ENCODE results near the gene MRPS2. TPM values are rescaled to one million over a fixed set of nuclear protein-coding genes. Genes with fewer than 3 reads are reported as not detected.
"Not testable (repeated sequence)": the region's sequence is repeated elsewhere in the genome, so short reads cannot be mapped to it uniquely, and the experiment has no call there.

Gene MRPS2
- total and polyA plus RNA-seq, 4 donors = 10.9 to 71.8 (median 31.5) TPM

- no peak for DNase-seq (ENCODE audit: low spot score)
- Histone ChIP-seq H3K4me1 (ENCODE audit: control insufficient read depth in 4 of 4, insufficient read depth in 4 of 4, low read length in 3 of 4) (no peaks in the 10 kb centered on the region), H3K9ac (ENCODE audit: low read depth in 1 of 2, low read length in 2 of 2) (no peak overlapping the region), H3K9me3 (ENCODE audit: control insufficient read depth in 4 of 4, low read length in 3 of 4) (no peaks in the 10 kb centered on the region), H3K27ac (ENCODE audit: low read depth in 1 of 2, low read length in 2 of 2) (no peak overlapping the region), H3K4me3 (ENCODE audit: low read depth in 1 of 3, low read length in 3 of 3) (no peak overlapping the region), H3K27me3 (ENCODE audit: control insufficient read depth in 4 of 4, insufficient read depth in 4 of 4, low read length in 3 of 4) (no peaks in the 10 kb centered on the region), H3K36me3 (ENCODE audit: control insufficient read depth in 4 of 4, insufficient read depth in 3 of 4, low read depth in 1 of 4, low read length in 3 of 4) (no peaks in the 10 kb centered on the region)
- TF ChIP-seq, protein P1, sequence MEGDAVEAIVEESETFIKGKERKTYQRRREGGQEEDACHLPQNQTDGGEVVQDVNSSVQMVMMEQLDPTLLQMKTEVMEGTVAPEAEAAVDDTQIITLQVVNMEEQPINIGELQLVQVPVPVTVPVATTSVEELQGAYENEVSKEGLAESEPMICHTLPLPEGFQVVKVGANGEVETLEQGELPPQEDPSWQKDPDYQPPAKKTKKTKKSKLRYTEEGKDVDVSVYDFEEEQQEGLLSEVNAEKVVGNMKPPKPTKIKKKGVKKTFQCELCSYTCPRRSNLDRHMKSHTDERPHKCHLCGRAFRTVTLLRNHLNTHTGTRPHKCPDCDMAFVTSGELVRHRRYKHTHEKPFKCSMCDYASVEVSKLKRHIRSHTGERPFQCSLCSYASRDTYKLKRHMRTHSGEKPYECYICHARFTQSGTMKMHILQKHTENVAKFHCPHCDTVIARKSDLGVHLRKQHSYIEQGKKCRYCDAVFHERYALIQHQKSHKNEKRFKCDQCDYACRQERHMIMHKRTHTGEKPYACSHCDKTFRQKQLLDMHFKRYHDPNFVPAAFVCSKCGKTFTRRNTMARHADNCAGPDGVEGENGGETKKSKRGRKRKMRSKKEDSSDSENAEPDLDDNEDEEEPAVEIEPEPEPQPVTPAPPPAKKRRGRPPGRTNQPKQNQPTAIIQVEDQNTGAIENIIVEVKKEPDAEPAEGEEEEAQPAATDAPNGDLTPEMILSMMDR (IDR thresholded peaks at IDR 0.05; ENCODE audit: low read depth, low read length, missing input control) = no peak
- TF ChIP-seq, protein P2, sequence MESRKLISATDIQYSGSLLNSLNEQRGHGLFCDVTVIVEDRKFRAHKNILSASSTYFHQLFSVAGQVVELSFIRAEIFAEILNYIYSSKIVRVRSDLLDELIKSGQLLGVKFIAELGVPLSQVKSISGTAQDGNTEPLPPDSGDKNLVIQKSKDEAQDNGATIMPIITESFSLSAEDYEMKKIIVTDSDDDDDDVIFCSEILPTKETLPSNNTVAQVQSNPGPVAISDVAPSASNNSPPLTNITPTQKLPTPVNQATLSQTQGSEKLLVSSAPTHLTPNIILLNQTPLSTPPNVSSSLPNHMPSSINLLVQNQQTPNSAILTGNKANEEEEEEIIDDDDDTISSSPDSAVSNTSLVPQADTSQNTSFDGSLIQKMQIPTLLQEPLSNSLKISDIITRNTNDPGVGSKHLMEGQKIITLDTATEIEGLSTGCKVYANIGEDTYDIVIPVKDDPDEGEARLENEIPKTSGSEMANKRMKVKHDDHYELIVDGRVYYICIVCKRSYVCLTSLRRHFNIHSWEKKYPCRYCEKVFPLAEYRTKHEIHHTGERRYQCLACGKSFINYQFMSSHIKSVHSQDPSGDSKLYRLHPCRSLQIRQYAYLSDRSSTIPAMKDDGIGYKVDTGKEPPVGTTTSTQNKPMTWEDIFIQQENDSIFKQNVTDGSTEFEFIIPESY (IDR thresholded peaks at IDR 0.05) = no peak
- TF ChIP-seq ATF3 (IDR thresholded peaks at IDR 0.05) = no peak
- TF ChIP-seq HNF4A (conservative IDR thresholded peaks at IDR 0.05) = no peak
- WGBS = 77% methylated on average over 28 of the region's 28 CpGs
These were observed 47.6 kb downstream of the MRPS2 start for GRCh38 chr9:135547756-135548736.

DNA sequence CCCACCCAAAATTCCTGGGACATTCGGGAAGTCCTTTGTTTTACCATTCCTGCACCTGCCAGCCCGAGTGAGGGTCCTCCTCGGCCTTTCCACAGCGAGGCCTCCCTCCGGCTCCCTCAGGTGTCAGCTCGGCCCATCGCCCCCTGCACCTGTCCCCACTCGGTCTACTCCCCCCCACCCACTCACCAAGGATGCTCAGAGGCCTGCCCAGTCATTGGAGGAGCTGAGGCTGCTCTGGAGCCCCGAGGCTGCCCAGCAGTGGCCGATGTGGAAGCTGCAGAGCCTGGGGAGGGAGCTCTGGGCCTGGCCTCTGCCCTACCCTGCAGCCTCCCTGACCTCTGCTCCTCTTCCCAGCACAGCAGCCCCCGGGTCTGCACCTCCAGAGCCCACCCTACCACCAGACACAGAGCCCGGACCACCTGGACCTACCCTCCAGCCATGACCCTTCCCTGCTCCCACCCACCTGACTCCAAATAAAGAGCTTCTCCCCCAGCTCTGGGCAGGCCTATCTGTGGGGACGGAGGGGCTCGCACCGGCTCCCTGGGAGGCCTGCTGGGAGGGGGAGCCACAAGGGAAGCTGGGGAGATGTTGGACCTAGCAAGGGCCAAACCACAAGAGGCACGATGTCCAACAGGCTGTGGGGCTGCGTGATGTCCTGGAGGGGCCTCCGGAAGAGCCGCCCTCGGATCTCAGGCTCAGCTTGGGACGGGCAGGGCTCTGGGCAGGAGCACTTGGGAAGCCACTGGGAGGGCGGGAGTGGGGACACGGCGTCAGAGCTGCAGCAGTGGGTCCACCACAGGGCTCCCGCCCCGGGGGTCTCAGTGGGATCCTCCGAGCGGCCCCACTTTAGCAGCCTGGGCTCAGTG is 49.2 kb downstream of the MRPS2 start:
- H3K27ac ChIP-seq (ENCODE audit: low read depth in 1 of 2, low read length in 2 of 2); DNase-seq (ENCODE audit: low spot score); H3K4me3 ChIP-seq (ENCODE audit: low read depth in 1 of 3, low read length in 3 of 3); H3K9ac ChIP-seq (ENCODE audit: low read depth in 1 of 2, low read length in 2 of 2); H3K4me1 ChIP-seq (ENCODE audit: control insufficient read depth in 4 of 4, insufficient read depth in 4 of 4, low read length in 3 of 4); H3K27me3 ChIP-seq (ENCODE audit: control insufficient read depth in 4 of 4, insufficient read depth in 4 of 4, low read length in 3 of 4); H3K36me3 ChIP-seq (ENCODE audit: control insufficient read depth in 4 of 4, insufficient read depth in 3 of 4, low read depth in 1 of 4, low read length in 3 of 4); H3K9me3 ChIP-seq (ENCODE audit: control insufficient read depth in 4 of 4, low read length in 3 of 4): not testable (repeated sequence)
- WGBS = 78% methylated on average over 28 of the region's 28 CpGs

DNA sequence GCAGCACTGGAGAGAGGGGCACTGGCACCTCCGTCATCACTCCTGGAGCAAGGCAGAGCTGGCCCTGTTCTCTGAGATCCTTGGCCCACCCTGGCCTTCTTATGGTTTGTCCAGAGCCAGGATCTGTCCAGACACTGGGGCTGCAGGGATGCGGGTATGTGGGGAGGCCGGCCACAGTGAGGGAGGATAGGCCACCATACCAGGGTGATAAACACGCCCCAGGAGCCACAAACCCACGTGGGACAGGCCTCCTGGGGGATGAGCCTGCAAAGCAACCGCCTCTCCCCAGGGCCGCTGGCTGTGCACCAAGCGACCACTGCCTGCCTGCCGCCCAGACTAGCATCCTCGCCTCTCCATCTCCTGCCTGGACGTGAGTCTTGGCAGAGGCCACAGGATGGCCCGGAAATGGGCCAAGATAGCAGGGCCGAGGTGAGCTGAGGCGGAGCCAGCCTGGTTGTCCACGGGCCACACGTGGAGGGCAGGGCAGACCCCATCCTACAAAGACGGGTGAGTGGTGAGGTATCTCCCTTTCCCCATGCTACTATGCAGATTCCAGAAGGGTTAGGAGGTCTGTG is 49.9 kb downstream of the MRPS2 start:
- Histone ChIP-seq H3K9me3 (ENCODE audit: control insufficient read depth in 4 of 4, low read length in 3 of 4) (no peaks in the 10 kb centered on the region), H3K4me3 (ENCODE audit: low read depth in 1 of 3, low read length in 3 of 3) (no peak overlapping the region), H3K36me3 (ENCODE audit: control insufficient read depth in 4 of 4, insufficient read depth in 3 of 4, low read depth in 1 of 4, low read length in 3 of 4) (no peaks in the 10 kb centered on the region), H3K27ac (ENCODE audit: low read depth in 1 of 2, low read length in 2 of 2) (no peak overlapping the region), H3K9ac (ENCODE audit: low read depth in 1 of 2, low read length in 2 of 2) (no peak overlapping the region), H3K27me3 (ENCODE audit: control insufficient read depth in 4 of 4, insufficient read depth in 4 of 4, low read length in 3 of 4) (no peaks in the 10 kb centered on the region), H3K4me1 (ENCODE audit: control insufficient read depth in 4 of 4, insufficient read depth in 4 of 4, low read length in 3 of 4) (no peaks in the 10 kb centered on the region)
- WGBS = 75% methylated on average over 17 of the region's 17 CpGs
- DNase-seq (ENCODE audit: low spot score) = no peak
- TF ChIP-seq MAX (IDR thresholded peaks at IDR 0.05) = no peak
- TF ChIP-seq JUND (IDR thresholded peaks at IDR 0.05) = no peak
- TF ChIP-seq FOXA1 (IDR thresholded peaks at IDR 0.05) = no peak
- no peak for TF ChIP-seq NR2F2 (IDR thresholded peaks at IDR 0.05)
- TF ChIP-seq, protein P1 (IDR thresholded peaks at IDR 0.05; ENCODE audit: low read depth, low read length, missing input control) = no peak
- TF ChIP-seq GABPA (IDR thresholded peaks at IDR 0.05 in 1 of 2, conservative IDR thresholded peaks at IDR 0.05 in 1 of 2) = no peak
- TF ChIP-seq, protein P3, sequence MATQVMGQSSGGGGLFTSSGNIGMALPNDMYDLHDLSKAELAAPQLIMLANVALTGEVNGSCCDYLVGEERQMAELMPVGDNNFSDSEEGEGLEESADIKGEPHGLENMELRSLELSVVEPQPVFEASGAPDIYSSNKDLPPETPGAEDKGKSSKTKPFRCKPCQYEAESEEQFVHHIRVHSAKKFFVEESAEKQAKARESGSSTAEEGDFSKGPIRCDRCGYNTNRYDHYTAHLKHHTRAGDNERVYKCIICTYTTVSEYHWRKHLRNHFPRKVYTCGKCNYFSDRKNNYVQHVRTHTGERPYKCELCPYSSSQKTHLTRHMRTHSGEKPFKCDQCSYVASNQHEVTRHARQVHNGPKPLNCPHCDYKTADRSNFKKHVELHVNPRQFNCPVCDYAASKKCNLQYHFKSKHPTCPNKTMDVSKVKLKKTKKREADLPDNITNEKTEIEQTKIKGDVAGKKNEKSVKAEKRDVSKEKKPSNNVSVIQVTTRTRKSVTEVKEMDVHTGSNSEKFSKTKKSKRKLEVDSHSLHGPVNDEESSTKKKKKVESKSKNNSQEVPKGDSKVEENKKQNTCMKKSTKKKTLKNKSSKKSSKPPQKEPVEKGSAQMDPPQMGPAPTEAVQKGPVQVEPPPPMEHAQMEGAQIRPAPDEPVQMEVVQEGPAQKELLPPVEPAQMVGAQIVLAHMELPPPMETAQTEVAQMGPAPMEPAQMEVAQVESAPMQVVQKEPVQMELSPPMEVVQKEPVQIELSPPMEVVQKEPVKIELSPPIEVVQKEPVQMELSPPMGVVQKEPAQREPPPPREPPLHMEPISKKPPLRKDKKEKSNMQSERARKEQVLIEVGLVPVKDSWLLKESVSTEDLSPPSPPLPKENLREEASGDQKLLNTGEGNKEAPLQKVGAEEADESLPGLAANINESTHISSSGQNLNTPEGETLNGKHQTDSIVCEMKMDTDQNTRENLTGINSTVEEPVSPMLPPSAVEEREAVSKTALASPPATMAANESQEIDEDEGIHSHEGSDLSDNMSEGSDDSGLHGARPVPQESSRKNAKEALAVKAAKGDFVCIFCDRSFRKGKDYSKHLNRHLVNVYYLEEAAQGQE (IDR thresholded peaks at IDR 0.05) = no peak
- TF ChIP-seq SP1 (IDR thresholded peaks at IDR 0.05) = no peak
- TF ChIP-seq ATF3 (IDR thresholded peaks at IDR 0.05) = no peak

Measured in liver (tissue), 9 donors.